HK-2 (cell line): Measurements from ENCODE around the gene TYRO3.
A peak's percentile ranks its signal among the peaks of the same experiment; 100 is the strongest.
"Not testable (repeated sequence)": the region's sequence is repeated elsewhere in the genome, so short reads cannot be mapped to it uniquely, and the experiment has no call there.

ENCODE experiments used
- DNase-seq: peaks from one replicate; pipeline ENCODE4 v3.0.0-alpha.2; 2018; ENCODE audit not compliant: unreplicated experiment

TYRO3 gene

DNA sequence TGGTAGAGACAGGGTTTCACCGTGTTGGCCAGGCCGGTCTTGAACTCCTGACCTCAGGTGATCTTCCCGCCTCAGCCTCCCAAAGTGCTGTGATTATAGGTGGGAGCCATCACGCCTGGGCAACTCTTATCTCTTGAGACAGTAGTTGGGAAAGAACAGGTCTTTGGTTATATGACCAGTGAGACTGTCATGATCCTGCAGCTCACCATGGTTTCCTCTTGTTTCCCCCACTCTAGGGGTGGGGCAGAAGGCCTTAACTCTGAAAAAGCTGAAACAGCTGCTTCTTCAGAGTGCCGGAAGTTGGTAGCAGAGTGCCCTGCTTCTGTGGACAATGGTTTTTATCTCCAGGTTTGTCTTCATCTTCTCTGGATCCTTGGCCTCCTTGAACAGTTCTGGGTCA lies 4.7 kb upstream of the TYRO3 start:
- DNase-seq = no peak

DNA sequence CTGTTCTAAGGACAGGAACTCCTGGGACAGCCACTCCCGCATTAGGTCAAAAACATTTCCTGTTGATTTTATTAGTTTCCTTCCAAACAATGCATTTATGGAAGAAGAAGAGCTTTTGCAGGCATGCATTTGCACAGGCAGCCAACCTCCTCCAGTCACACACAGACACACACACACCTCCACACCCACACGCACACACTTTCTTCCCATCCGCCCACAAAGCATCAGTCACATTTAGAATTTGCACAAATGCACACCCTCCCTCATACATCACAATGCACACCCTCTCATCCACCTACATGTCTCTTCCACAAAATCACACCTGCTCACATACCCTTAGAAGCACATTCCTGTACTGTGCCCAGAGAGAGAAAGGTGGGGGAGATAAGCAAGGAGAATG lies 4.1 kb upstream of the TYRO3 start:
- no peak for DNase-seq

GRCh38 chr15:41556677-41557076 lies 2.3 kb upstream of the TYRO3 start:
- no peak for DNase-seq

GRCh38 chr15:41557673-41558399 lies 1.2 kb upstream of the TYRO3 start:
- DNase-seq = peak; percentile 66

DNA sequence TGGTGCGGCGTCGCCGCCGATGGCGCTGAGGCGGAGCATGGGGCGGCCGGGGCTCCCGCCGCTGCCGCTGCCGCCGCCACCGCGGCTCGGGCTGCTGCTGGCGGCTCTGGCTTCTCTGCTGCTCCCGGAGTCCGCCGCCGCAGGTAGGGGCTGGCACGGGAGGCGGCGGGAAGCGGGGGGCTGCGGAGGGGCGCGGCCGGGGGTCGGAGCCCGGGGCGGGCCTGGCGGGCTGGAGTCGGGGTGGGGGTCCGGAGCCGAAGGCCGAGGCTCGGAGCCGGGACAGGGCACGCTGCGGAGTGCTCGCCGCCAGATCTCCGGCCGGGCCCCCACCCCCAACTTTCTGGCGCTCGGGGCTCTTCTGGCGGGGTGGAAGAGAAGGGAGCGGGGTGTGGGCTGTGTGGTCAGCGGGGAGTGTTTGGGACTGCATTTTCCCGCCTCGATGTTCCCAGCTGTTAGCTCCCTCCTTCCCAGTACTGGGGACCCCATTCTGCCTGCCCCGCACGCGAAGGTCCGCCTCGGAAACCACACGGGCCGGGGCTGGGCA lies 299 bp downstream of the TYRO3 start:
- DNase-seq = peak; percentile 8

- no peak for DNase-seq
These were observed 1.5 kb downstream of the TYRO3 start for GRCh38 chr15:41560572-41560874.

DNA sequence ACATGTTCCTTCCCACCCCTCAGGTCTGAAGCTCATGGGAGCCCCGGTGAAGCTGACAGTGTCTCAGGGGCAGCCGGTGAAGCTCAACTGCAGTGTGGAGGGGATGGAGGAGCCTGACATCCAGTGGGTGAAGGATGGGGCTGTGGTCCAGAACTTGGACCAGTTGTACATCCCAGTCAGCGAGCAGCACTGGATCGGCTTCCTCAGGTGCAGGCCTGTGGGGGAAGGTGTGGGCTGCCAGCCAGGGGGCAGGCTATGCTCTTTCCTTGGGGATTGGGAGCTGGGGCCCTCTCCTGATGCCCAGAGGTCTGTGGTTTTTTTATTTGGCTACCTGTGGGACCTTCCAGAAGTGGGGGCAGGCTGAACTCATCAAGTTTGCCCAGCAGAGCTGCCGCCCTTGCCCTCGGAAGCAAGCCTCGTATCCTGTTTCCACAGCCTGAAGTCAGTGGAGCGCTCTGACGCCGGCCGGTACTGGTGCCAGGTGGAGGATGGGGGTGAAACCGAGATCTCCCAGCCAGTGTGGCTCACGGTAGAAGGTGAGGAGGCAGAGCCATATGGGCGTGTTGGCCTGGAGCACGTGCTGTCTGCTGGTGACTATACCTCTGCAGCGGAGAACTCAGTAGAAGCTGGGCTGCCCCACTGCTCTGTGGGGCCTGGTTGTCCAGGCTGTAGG lies 2.2 kb downstream of the TYRO3 start:
- DNase-seq = no peak

GRCh38 chr15:41561777-41562145 lies 2.7 kb downstream of the TYRO3 start:
- no peak for DNase-seq

- DNase-seq = no peak
These were observed 3.2 kb downstream of the TYRO3 start for GRCh38 chr15:41562244-41562643.

DNA sequence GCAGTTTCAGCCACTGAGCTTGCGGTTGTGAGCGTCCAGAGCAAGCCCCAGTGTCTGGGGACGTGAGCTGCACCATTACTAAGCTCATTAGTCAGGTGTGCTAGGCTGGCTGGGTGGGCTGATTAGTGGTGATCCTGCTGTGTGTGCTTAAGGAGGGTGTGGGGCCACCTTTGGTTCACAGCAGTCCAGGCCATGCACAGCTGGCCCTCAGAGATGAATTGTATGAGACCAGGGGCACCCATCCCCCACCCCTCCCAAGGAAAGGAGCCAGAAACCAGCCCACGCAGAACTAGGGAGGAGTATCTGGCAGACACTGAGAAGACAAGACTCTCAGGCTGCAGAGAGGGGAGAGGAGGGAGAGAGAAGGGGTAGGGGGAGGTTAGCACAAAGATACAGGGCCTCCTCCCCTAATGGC lies 3.8 kb downstream of the TYRO3 start:
- no peak for DNase-seq

DNA sequence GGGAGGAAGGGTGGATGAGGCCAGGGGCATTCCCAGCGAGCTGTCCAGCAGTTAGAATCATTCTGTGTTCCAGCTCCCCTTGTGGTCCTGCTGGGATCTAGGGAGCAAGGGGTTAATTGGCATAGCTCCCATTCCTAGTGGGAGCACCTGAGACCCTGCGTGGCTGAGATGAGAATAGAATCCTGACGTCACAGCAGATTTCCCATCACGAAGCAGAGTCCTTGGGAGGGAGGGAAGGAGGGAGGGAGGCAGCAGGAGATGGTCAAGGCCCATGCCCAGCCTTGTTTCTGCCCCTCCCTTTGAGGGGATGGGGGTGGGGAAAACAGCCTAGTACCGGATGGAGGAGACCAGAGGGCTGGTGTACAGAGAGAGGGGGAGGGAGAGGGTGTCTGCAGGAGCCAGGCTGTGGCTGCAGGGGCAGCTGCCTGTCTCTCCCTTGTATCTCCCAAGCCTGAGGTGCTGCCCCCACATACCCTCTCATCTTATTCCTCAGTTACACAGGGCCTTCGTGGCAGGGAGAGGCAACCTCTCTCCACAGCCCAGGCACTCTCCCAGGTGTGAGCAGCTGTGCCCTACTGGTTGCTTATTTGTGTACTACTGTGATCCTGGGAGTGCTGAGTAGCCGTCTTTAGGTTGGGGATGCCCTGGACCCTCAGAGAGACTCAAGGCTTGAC lies 5.4 kb downstream of the TYRO3 start:
- no peak for DNase-seq

DNA sequence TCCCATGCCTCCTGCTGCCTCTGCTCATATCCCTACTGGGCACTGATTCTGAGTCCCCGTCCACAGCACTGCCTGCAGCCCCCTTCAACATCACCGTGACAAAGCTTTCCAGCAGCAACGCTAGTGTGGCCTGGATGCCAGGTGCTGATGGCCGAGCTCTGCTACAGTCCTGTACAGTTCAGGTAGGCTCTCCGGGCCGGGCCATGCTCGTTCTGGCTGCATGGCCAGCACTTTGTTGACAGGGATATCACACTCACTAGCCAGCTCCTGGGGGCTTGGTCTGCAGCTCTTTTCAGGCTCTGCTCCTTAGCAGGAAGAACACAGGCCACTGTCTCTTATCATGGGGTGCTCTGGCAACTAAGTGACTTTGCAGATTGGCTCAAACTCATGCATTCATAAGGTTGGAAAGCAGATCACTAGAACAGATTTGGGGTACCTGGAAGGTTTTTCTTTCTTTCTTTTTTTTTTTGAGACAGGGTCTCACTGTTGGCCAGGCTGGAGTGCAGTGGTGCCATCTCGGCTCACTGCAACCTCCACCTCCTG lies 6.0 kb downstream of the TYRO3 start:
- no peak for DNase-seq

- no peak for DNase-seq
These were observed 6.7 kb downstream of the TYRO3 start for GRCh38 chr15:41565702-41566101.

DNA sequence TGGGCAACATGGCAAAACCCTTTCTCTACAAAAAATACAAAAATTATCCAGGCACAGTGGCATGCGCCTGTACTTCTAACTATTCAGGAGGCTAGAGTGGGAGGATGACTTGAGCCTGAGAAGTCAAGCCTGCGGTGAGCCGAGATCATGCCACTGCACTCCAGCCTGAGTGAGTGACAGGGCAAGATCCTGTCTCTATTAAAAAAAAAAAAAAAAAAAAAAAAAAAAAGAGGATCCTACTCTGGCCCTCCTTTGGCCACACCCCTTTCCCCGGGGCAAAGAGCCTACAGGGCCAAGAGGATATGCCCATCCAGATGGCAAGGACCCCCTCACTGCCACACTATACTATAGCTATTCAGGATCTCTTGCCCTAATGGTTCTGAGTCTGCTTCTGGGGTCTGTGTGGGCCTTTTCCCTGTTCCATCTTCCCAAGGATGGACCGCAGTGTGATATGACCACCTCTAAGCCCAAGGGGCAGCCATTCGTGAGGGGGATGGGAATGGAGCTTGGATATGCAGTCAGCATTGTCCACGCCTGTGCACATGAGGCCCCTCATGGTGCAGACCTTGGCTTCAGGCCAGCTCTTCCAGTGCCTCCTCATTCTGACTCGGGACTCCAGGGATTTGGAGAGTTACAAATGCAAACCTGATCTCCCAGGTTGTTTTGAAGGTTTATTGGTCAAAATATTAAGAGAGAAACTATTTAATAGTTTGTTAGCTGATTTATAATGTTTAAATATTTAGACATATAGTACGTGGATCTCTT lies 7.3 kb downstream of the TYRO3 start:
- DNase-seq = no peak

DNA sequence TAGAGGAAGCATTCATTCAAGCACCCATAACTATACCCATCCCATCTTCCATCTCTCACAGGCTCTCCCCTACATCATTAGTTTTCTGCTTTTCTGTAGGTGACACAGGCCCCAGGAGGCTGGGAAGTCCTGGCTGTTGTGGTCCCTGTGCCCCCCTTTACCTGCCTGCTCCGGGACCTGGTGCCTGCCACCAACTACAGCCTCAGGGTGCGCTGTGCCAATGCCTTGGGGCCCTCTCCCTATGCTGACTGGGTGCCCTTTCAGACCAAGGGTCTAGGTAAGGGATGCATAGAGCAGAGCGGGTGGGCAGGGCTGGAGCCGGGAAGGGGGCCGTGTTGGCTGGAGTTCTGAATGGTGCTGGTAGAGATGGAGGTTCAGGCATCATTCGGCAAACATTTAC lies 8.2 kb downstream of the TYRO3 start:
- DNase-seq = no peak

DNA sequence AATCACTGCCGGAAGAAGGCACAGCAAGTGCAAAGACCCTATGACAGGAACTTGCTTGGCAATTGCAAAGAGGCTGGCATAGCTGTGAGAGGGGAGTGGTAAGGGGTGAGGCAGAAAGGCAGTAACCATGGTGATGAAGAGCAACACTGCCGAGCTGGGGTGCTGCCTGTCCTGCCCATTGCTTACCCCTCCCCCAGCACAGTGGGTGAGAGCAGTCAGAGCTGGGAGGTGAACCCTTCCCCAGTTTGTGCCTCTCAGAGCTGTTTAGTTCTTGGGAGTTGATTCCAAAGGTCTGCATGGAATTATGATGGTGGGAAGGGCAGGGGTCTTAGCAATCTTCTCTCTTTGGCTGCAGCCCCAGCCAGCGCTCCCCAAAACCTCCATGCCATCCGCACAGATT lies 8.8 kb downstream of the TYRO3 start:
- no peak for DNase-seq

- DNase-seq = no peak
These were observed 9.5 kb downstream of the TYRO3 start for GRCh38 chr15:41568350-41569017.

- DNase-seq = not testable (repeated sequence)
These were observed 10.2 kb downstream of the TYRO3 start for GRCh38 chr15:41569232-41569631.

- DNase-seq = no peak
These were observed 11.8 kb downstream of the TYRO3 start for GRCh38 chr15:41570764-41571163.

DNA sequence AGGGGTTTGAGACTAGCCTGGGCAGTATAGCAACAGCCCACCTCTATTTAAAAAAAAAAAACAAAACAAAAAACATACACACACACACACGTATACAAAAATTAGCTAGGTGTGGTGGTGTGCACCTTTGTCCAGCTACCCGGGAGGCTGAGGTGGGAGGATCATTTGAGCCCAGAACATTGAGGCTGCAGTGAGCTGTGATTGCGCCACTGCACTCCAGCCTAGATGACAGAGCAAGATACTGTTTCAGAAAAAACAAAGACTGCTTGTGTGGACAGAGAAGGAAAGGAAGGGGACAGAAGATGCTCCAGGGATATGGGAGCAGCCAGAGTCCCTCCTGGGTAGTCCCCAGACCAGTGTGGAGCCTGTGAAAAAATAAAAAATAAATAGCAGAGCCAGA lies 12.9 kb downstream of the TYRO3 start:
- no peak for DNase-seq

DNA sequence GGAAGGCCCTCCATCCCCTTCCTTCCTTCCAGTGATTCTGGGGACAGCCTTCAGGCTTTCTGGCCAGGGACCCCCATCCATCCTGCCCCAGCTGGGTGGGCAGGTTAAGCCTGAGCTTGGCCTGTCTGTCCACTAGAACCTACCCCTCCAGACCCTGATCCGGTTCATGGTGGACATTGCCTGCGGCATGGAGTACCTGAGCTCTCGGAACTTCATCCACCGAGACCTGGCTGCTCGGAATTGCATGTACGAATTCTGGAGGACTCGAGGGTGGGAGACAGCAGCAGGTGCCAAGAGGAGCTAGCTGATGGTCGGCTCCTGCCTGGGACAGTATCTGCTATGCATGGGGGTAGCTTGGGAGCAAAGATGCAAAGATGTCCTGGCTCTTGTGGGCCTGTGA lies 13.9 kb downstream of the TYRO3 start:
- no peak for DNase-seq
